ENCODE data around the gene MICALL2. TPM values are rescaled to one million over a fixed set of nuclear protein-coding genes. Genes with fewer than 3 reads are reported as not detected.

MICALL2 gene
- total and polyA plus RNA-seq, 2 experiments from 2014 or later: 6.4 to 12.2 TPM

DNA sequence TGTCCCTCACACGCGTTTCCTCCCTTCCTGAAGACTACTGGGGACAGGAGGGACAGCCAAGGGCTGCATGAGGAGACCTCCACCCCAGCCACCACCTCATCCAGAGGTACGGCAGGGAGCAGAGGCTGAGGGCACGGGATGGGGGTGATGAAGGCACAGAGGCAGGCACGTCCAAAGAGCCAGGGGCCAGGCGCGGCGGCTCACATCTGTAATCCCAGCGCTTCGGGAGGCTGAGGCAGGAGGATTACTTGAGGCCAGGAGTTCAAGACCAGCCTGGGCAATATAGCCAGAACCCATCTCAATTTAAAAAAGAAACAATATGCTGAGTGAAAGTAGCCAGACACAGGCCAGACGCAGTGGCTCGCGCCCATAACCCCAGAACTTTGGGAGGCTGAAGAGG, 3.3 kb downstream of the MICALL2 start:
- H3K9me3 ChIP-seq (ENCODE audit: low read depth): no peaks in the 10 kb centered on the region
- H3K9ac ChIP-seq: no peak overlapping the region
- no peak overlapping the region for H2AFZ ChIP-seq
- peaks cover 42% of the 10 kb centered on the region for H3K79me2 ChIP-seq (ENCODE audit: insufficient read depth)
- in situ Hi-C loops (cut with MboI): no loop called here
- H3K27ac ChIP-seq: no peak overlapping the region
- no peaks in the 10 kb centered on the region for H3F3A ChIP-seq (ENCODE audit: insufficient read depth)
- WGBS, 2 experiments (ENCODE audit: low coverage in 1 of 2, low lambda C conversion rate in 2 of 2, missing lambda C conversion rate in 2 of 2): 95 to 97% methylated on average over 13 of the region's 13 CpGs
- no peak overlapping the region for H3K4me2 ChIP-seq (ENCODE audit: unreplicated experiment)
- no peaks in the 10 kb centered on the region for H3K9me2 ChIP-seq (ENCODE audit: insufficient read depth)
- H3K4me3 ChIP-seq: no peak overlapping the region
- no peak for DNase-seq
- H3K27me3 ChIP-seq (replicated peaks; ENCODE audit: insufficient read depth): no peaks in the 10 kb centered on the region
- H4K20me1 ChIP-seq (ENCODE audit: insufficient read depth): no peaks in the 10 kb centered on the region
- TF ChIP-seq EZH2phosphoT487 (IDR thresholded peaks at IDR 0.05; ENCODE audit: insufficient read depth, low read depth) (no peak), EZH2 (IDR thresholded peaks at IDR 0.05; ENCODE audit: insufficient read depth, poor library complexity, severe bottlenecking) (no peak)
- H3K4me1 ChIP-seq (ENCODE audit: insufficient read depth): peaks cover 11% of the 10 kb centered on the region
- no peaks in the 10 kb centered on the region for H3K36me3 ChIP-seq (ENCODE audit: low read depth)

DNA sequence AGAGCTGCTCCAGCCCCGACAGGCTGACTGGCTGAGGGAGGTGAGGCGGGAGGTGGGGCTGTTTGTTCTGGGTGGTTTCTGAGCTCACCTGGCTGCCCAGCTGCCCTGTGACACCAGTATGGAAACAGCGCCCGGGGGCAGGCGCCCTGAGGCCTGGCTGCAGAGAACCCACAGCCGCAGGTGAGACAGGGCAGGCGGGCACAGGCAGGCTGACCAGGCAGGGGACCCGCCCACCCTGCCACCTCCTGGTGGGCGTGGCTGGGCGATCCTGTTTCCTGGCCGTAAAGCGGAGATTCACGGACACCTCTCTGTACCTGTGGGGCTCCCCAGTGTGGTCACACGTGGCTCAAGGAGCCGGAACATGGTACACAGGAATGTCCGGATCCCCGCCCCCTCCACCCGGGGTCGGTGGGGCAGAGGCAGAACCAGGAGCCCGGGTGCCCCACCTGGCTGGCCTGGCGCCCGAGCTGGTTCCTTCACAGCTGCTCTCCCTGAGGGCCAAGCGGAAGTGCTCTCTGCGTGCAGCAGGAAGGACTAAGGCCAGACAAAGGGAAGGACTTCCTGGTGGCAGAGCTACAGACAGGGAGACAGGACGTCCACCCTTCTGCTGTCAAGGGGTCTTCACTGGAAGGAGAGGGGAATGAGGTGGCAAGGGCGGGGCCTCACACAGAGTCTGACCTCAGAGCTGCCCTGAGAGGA, 3.9 kb downstream of the MICALL2 start:
- DNase-seq: no peak
- Histone ChIP-seq H3K4me2 (ENCODE audit: unreplicated experiment) (no peak overlapping the region), H3K9me2 (ENCODE audit: insufficient read depth) (no peaks in the 10 kb centered on the region), H3F3A (ENCODE audit: insufficient read depth) (no peaks in the 10 kb centered on the region), H3K79me2 (ENCODE audit: insufficient read depth) (peaks cover 42% of the 10 kb centered on the region), H3K27ac (no peak overlapping the region), H3K9me3 (ENCODE audit: low read depth) (no peaks in the 10 kb centered on the region), H3K9ac (no peak overlapping the region), H4K20me1 (ENCODE audit: insufficient read depth) (no peaks in the 10 kb centered on the region), H3K36me3 (ENCODE audit: low read depth) (no peaks in the 10 kb centered on the region), H3K4me3 (no peak overlapping the region), H3K27me3 (replicated peaks; ENCODE audit: insufficient read depth) (no peaks in the 10 kb centered on the region), H3K4me1 (ENCODE audit: insufficient read depth) (peaks cover 11% of the 10 kb centered on the region), H2AFZ (no peak overlapping the region)
- TF ChIP-seq EZH2 (IDR thresholded peaks at IDR 0.05; ENCODE audit: insufficient read depth, poor library complexity, severe bottlenecking) (no peak), EZH2phosphoT487 (IDR thresholded peaks at IDR 0.05; ENCODE audit: insufficient read depth, low read depth) (no peak)
- in situ Hi-C loops (cut with MboI): no loop called here
- WGBS, 2 experiments (ENCODE audit: low coverage in 1 of 2, low lambda C conversion rate in 2 of 2, missing lambda C conversion rate in 2 of 2): 84 to 88% methylated on average over 25 to 26 of the region's 26 CpGs

GRCh38 chr7:1454542-1454941, 4.7 kb downstream of the MICALL2 start:
- Histone ChIP-seq H3K36me3 (ENCODE audit: low read depth) (no peaks in the 10 kb centered on the region), H2AFZ (no peak overlapping the region), H3K4me1 (ENCODE audit: insufficient read depth) (peaks cover 7% of the 10 kb centered on the region; the same call in 1 of the 2 replicates), H3K27ac (no peak overlapping the region), H3K9me3 (ENCODE audit: low read depth) (no peaks in the 10 kb centered on the region), H4K20me1 (ENCODE audit: insufficient read depth) (no peaks in the 10 kb centered on the region), H3K4me3 (no peak overlapping the region), H3K9ac (no peak overlapping the region), H3K4me2 (ENCODE audit: unreplicated experiment) (no peak overlapping the region), H3F3A (ENCODE audit: insufficient read depth) (no peaks in the 10 kb centered on the region), H3K79me2 (ENCODE audit: insufficient read depth) (peaks cover 42% of the 10 kb centered on the region), H3K27me3 (replicated peaks; ENCODE audit: insufficient read depth) (no peaks in the 10 kb centered on the region), H3K9me2 (ENCODE audit: insufficient read depth) (no peaks in the 10 kb centered on the region)
- DNase-seq: no peak
- 95 to 96% methylated on average over 7 to 11 of the region's 14 CpGs for WGBS, 2 experiments (ENCODE audit: low coverage in 1 of 2, low lambda C conversion rate in 2 of 2, missing lambda C conversion rate in 2 of 2)
- TF ChIP-seq EZH2phosphoT487 (IDR thresholded peaks at IDR 0.05; ENCODE audit: insufficient read depth, low read depth): no peak
- in situ Hi-C loops (cut with MboI): no loop called here

- in situ Hi-C loops (cut with MboI): no loop called here
- Histone ChIP-seq H3K9ac (no peak overlapping the region), H3K79me2 (ENCODE audit: insufficient read depth) (peaks cover 27% of the 10 kb centered on the region), H3K9me2 (ENCODE audit: insufficient read depth) (no peaks in the 10 kb centered on the region), H3F3A (ENCODE audit: insufficient read depth) (no peaks in the 10 kb centered on the region), H4K20me1 (ENCODE audit: insufficient read depth) (no peaks in the 10 kb centered on the region), H3K27ac (no peak overlapping the region), H3K9me3 (ENCODE audit: low read depth) (no peaks in the 10 kb centered on the region), H3K36me3 (ENCODE audit: low read depth) (no peaks in the 10 kb centered on the region), H3K27me3 (replicated peaks; ENCODE audit: insufficient read depth) (no peaks in the 10 kb centered on the region), H3K4me3 (no peak overlapping the region), H3K4me2 (ENCODE audit: unreplicated experiment) (no peak overlapping the region), H3K4me1 (ENCODE audit: insufficient read depth) (no peaks in the 10 kb centered on the region), H2AFZ (no peak overlapping the region)
- no peak for DNase-seq
- no peak for TF ChIP-seq EZH2phosphoT487 (IDR thresholded peaks at IDR 0.05; ENCODE audit: insufficient read depth, low read depth)
- TF ChIP-seq EZH2 (IDR thresholded peaks at IDR 0.05; ENCODE audit: insufficient read depth, poor library complexity, severe bottlenecking): no peak
- 62 to 64% methylated on average over 18 to 19 of the region's 19 CpGs for WGBS, 2 experiments (ENCODE audit: low coverage in 1 of 2, low lambda C conversion rate in 2 of 2, missing lambda C conversion rate in 2 of 2)
Observed at GRCh38 chr7:1452205-1452604, 7.1 kb downstream of the MICALL2 start.
